ENCODE measurements around the gene ST3GAL5. TPM values are rescaled to one million over a fixed set of nuclear protein-coding genes. Genes with fewer than 3 reads are reported as not detected.

Gene ST3GAL5
- total RNA-seq, 2 experiments from 2014 or later: 36.3 to 36.8 TPM

DNA sequence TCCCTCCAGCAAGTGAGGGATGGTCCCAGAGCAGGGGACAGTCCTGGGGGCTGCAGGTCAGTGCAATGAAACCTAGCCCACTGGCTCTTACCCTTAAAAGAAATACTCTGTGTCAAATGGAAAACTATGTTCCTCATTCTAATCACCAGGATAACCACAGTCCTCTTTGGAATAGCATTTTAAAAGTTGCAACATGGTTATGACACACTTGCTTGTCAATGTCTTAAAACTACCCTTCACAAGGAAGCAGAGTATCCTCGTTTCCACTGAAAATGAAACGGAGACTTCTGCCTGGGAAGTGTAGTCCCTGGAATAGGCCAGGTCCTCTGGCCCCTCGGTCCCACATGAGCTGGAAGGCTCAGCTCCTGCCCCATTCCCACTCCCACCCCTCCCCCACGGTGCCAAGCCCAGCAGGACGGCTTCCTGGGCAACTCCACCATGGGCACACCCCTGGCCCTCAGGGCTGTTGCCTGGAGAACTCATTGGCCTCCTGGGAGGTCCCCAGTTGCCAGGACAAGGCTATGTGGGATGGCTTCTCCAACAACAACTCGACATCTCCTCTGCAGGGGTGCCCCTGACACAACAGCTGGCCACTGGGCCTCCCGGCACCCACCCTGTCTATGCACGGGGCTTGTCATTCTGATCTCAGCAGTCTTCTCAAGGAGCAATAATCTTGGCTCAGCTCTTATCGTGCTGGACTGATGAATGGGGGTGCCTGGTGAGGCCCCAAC, 38.3 kb upstream of the ST3GAL5 start:
- ChIA-PET POLR2A (no interaction called here), CTCF (interaction anchor here (2.2 to 2.5 kb wide), 2 partner anchors 11 to 39 kb away, joined by 5 to 13 read pairs; no protein-coding TSS in a partner anchor)
- no peaks in the 10 kb centered on the region for H3K36me3 Mint-ChIP-seq (ENCODE audit: low read depth)
- H3K4me3 Mint-ChIP-seq: no peak overlapping the region
- H3K27me3 Mint-ChIP-seq: peaks cover 3% of the 10 kb centered on the region
- peaks cover 29% of the 10 kb centered on the region for H3K4me1 Mint-ChIP-seq
- H3K9me3 Mint-ChIP-seq: no peaks in the 10 kb centered on the region
- H3K27ac Mint-ChIP-seq: no peak overlapping the region
- no peak for DNase-seq

DNA sequence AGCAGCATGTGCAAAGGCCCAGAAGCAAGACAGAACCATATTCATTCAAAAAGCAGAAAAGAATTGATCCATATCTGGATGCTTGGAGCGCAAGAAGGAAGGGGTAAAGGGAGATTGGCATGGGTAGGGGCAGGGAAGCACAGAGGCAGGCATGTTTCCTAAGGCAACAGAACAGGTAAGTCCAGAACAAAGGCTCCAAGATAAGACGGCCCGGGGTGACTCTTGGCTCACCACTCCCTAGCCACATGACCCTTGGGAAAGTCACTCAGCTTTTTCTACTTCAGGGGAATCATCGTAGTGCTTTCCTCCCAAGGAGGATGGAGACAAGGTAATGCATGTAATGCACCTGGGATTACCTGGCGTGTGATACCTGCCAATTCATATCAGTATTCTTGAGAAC, 37.7 kb upstream of the ST3GAL5 start:
- H3K4me3 Mint-ChIP-seq: no peak overlapping the region
- H3K27ac Mint-ChIP-seq: no peak overlapping the region
- POLR2A ChIA-PET: no interaction called here
- no peaks in the 10 kb centered on the region for H3K9me3 Mint-ChIP-seq
- DNase-seq: no peak
- H3K4me1 Mint-ChIP-seq: peaks cover 28% of the 10 kb centered on the region
- peaks cover 3% of the 10 kb centered on the region for H3K27me3 Mint-ChIP-seq
- CTCF ChIA-PET: interaction anchor here (2.5 kb wide), 1 partner anchor 12 kb away, joined by 13 read pairs; no protein-coding TSS in a partner anchor
- no peaks in the 10 kb centered on the region for H3K36me3 Mint-ChIP-seq (ENCODE audit: low read depth)

GRCh38 chr2:85925216-85925671, 36.5 kb upstream of the ST3GAL5 start:
- no peak for DNase-seq
- H3K4me3 Mint-ChIP-seq: no peak overlapping the region
- no peaks in the 10 kb centered on the region for H3K9me3 Mint-ChIP-seq
- ChIA-PET POLR2A (no interaction called here), CTCF (interaction anchor here (0.8 to 1.6 kb wide), 3 partner anchors 13 to 22 kb away, joined by 3 to 5 read pairs (median 3); no protein-coding TSS in a partner anchor)
- peaks cover 3% of the 10 kb centered on the region for H3K27me3 Mint-ChIP-seq
- H3K36me3 Mint-ChIP-seq (ENCODE audit: low read depth): no peaks in the 10 kb centered on the region
- peaks cover 27% of the 10 kb centered on the region for H3K4me1 Mint-ChIP-seq
- H3K27ac Mint-ChIP-seq: no peak overlapping the region

- no peak for DNase-seq
These were observed 35.7 kb upstream of the ST3GAL5 start for GRCh38 chr2:85924522-85924921.

GRCh38 chr2:85922199-85922598, 33.4 kb upstream of the ST3GAL5 start:
- ChIA-PET CTCF (interaction anchor here (1.0 to 1.4 kb wide), 2 partner anchors 22 to 280 kb away, joined by 3 to 4 read pairs; no protein-coding TSS in a partner anchor), POLR2A (no interaction called here)
- Mint-ChIP-seq H3K4me3 (no peak overlapping the region), H3K9me3 (no peaks in the 10 kb centered on the region), H3K36me3 (ENCODE audit: low read depth) (no peaks in the 10 kb centered on the region), H3K4me1 (peaks cover 15% of the 10 kb centered on the region), H3K27ac (no peak overlapping the region), H3K27me3 (peaks cover 3% of the 10 kb centered on the region)
- no peak for DNase-seq

More at GRCh38 chr2:85924522-85924921, 35.7 kb upstream of the ST3GAL5 start:
- Mint-ChIP-seq H3K27ac (peak overlapping the region; percentile 4), H3K27me3 (peaks cover 3% of the 10 kb centered on the region), H3K4me3 (no peak overlapping the region), H3K4me1 (peaks cover 26% of the 10 kb centered on the region), H3K36me3 (ENCODE audit: low read depth) (no peaks in the 10 kb centered on the region), H3K9me3 (no peaks in the 10 kb centered on the region)
- CTCF ChIA-PET: interaction anchor here (0.9 to 1.6 kb wide), 3 partner anchors 13 to 34 kb away, joined by 3 read pairs; no protein-coding TSS in a partner anchor
- POLR2A ChIA-PET: no interaction called here

GRCh38 chr2:85921659-85922058, 32.9 kb upstream of the ST3GAL5 start:
- Mint-ChIP-seq H3K4me3 (no peak overlapping the region), H3K27ac (no peak overlapping the region), H3K4me1 (peaks cover 15% of the 10 kb centered on the region), H3K9me3 (no peaks in the 10 kb centered on the region), H3K36me3 (ENCODE audit: low read depth) (no peaks in the 10 kb centered on the region), H3K27me3 (peaks cover 3% of the 10 kb centered on the region)
- ChIA-PET CTCF (interaction anchor here (1.0 to 1.6 kb wide), 5 partner anchors 10 to 281 kb away, joined by 3 to 4 read pairs (median 4); no protein-coding TSS in a partner anchor), POLR2A (interaction anchor here (0.6 kb wide), 1 partner anchor 106 kb away, joined by 3 read pairs; no protein-coding TSS in a partner anchor)
- no peak for DNase-seq

DNA sequence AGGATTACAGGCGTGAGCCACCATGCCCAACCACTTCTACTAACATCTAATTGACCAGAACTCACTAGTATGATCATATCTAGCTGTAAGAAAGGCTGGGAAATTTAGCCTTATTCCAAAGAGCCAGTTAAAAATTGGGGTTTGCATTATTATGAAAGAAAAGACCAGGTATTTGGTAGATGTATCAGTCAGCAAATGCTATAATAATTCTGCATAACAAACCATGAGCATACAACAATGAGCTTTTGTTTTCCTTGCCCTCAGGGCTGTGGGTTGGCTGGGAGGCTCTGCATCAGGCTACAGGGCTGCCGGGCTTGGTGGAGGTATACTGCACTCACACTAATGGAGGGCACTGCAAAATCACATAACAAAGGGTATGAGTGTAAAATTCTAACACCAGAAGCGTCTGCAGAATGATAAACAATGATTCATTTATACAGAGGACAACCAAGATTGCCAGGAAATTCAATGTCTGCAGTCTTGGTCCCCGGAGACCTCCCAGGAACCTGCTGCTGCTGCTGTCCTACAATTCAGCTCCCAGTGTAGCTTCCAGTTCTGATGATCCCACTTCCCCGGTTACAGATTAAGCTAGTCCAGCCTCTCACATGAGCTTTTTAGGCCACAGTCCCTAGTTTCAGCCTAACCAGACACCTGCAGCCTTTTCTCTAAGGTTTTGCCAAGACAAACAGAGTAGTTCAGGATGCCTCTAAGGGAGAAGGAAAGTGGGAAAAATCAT, 32.2 kb upstream of the ST3GAL5 start:
- POLR2A ChIA-PET: interaction anchor here (0.6 kb wide), 1 partner anchor 106 kb away, joined by 3 read pairs; no protein-coding TSS in a partner anchor
- H3K36me3 Mint-ChIP-seq (ENCODE audit: low read depth): no peaks in the 10 kb centered on the region

GRCh38 chr2:85917887-85918795, 29.4 kb upstream of the ST3GAL5 start:
- no peak overlapping the region for H3K27ac Mint-ChIP-seq
- H3K36me3 Mint-ChIP-seq (ENCODE audit: low read depth): no peaks in the 10 kb centered on the region
- H3K27me3 Mint-ChIP-seq: no peaks in the 10 kb centered on the region
- H3K9me3 Mint-ChIP-seq: peaks cover under 1% of the 10 kb centered on the region
- CTCF ChIA-PET: interaction anchor here (0.6 kb wide), 1 partner anchor 50 kb away, joined by 3 read pairs; no protein-coding TSS in a partner anchor
- peaks cover 2% of the 10 kb centered on the region for H3K4me1 Mint-ChIP-seq
- DNase-seq: no peak
- POLR2A ChIA-PET: no interaction called here
- no peak overlapping the region for H3K4me3 Mint-ChIP-seq

More for the DNA sequence above, 32.2 kb upstream of the ST3GAL5 start:
- peaks cover 3% of the 10 kb centered on the region for H3K27me3 Mint-ChIP-seq
- peaks cover 15% of the 10 kb centered on the region for H3K4me1 Mint-ChIP-seq
- no peaks in the 10 kb centered on the region for H3K9me3 Mint-ChIP-seq
- DNase-seq: no peak
- H3K27ac Mint-ChIP-seq: no peak overlapping the region
- H3K4me3 Mint-ChIP-seq: no peak overlapping the region
- CTCF ChIA-PET: interaction anchor here (0.7 to 1.6 kb wide), 8 partner anchors 11 to 301 kb away, joined by 3 to 7 read pairs (median 4); no protein-coding TSS in a partner anchor

GRCh38 chr2:85915606-85916303, 27.0 kb upstream of the ST3GAL5 start:
- no peaks in the 10 kb centered on the region for H3K36me3 Mint-ChIP-seq (ENCODE audit: low read depth)

DNA sequence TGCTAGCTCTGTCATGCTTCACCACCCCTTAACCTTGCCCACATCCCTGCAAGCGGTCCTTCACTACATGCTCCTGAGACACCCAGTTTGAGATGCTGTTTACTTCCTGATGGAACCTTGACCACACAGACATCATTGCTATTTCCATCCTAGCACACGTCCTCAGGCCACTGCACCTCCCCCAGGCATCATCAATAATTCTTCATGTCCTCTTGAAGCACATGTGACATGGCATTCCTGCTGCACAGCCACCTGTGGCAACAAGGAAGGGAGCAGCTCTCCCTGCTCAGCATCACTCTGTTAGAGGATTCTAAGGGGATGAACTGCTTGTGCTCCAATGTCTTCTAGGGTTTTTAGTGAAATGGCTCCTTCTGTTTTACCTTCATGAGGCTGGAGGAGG, 26.1 kb upstream of the ST3GAL5 start:
- peaks cover 2% of the 10 kb centered on the region for H3K9me3 Mint-ChIP-seq
- H3K4me1 Mint-ChIP-seq: no peaks in the 10 kb centered on the region
- no peak overlapping the region for H3K4me3 Mint-ChIP-seq
- POLR2A ChIA-PET: no interaction called here
- no peak for DNase-seq
- no peaks in the 10 kb centered on the region for H3K27me3 Mint-ChIP-seq
- no peak overlapping the region for H3K27ac Mint-ChIP-seq
- H3K36me3 Mint-ChIP-seq (ENCODE audit: low read depth): no peaks in the 10 kb centered on the region
- CTCF ChIA-PET: interaction anchor here (0.8 to 1.4 kb wide), 3 partner anchors 26 to 92 kb away, joined by 3 read pairs; no protein-coding TSS in a partner anchor

More at GRCh38 chr2:85915606-85916303, 27.0 kb upstream of the ST3GAL5 start:
- H3K4me1 Mint-ChIP-seq: no peaks in the 10 kb centered on the region
- H3K27ac Mint-ChIP-seq: no peak overlapping the region
- H3K4me3 Mint-ChIP-seq: no peak overlapping the region
- ChIA-PET CTCF (interaction anchor here (0.8 to 1.1 kb wide), 2 partner anchors 26 to 91 kb away, joined by 3 read pairs; no protein-coding TSS in a partner anchor), POLR2A (interaction anchor here (0.6 kb wide), 1 partner anchor 222 kb away, joined by 3 read pairs; no protein-coding TSS in a partner anchor)
- DNase-seq: no peak
- no peaks in the 10 kb centered on the region for H3K27me3 Mint-ChIP-seq
- H3K9me3 Mint-ChIP-seq: peaks cover 2% of the 10 kb centered on the region

Data from activated CD4-positive, alpha-beta T cell treated with anti-CD3 and anti-CD28 coated beads, Interleukin-2, amount 10 ng/mL, durations not matched to agents 7 days and 5 days (primary cell).